HepG2 (cell line): ENCODE measurements around the gene AP3D1. TPM values are rescaled to one million over a fixed set of nuclear protein-coding genes. Genes with fewer than 3 reads are reported as not detected.
A peak's percentile ranks its signal among the peaks of the same experiment; 100 is the strongest.

Source experiments
- DMTF1 ChIP-seq: sonication (generic); formaldehyde crosslinking; IDR thresholded peaks from 2 replicates; pipeline ENCODE4 v1.4.0; 2020; ENCODE audit warnings: mild to moderate bottlenecking, missing genetic modification reagents
- NR2F1 ChIP-seq, 2 experiments: fragments of 450-650 bp in 1 of 2; formaldehyde crosslinking in 1 of 2; IDR thresholded peaks; 2 replicates each; pipeline versions ENCODE4 v1.5.0 to v1.6.1; 2016 to 2020; ENCODE audit warnings: mild to moderate bottlenecking in 1 of 2, missing compliant biosample characterization in 1 of 2, missing genetic modification reagents in 1 of 2, moderate library complexity in 1 of 2
- PRMT3 ChIP-seq: sonication (generic); formaldehyde crosslinking; IDR thresholded peaks from 2 replicates; pipeline ENCODE4 v1.8.1; 2022; ENCODE audit warnings: low read depth, mild to moderate bottlenecking, moderate library complexity, missing genetic modification reagents, borderline replicate concordance
- RBM22 ChIP-seq: fragments of 200-400 bp; formaldehyde crosslinking; optimal IDR thresholded peaks from 2 replicates; pipeline ENCODE3; 2017; ENCODE audit warnings: mild to moderate bottlenecking, low read length, moderate library complexity
- SETDB1 ChIP-seq: sonication (generic); formaldehyde crosslinking; IDR thresholded peaks from 2 replicates; pipeline ENCODE4 v1.5.1; 2020; ENCODE audit warnings: missing genetic modification reagents, mild to moderate bottlenecking, borderline replicate concordance
- TFDP2 ChIP-seq: sonication (generic); formaldehyde crosslinking; IDR thresholded peaks from 2 replicates; pipeline ENCODE4 v1.4.0; 2020; ENCODE audit warnings: missing genetic modification reagents
- YEATS2 ChIP-seq: sonication (generic); formaldehyde crosslinking; IDR thresholded peaks from 2 replicates; pipeline ENCODE4 v1.4.0; 2020; ENCODE audit warnings: missing genetic modification reagents, borderline replicate concordance
- YY1 ChIP-seq: IDR thresholded peaks from 2 replicates; pipeline ENCODE4 v1.6.1; 2011; ENCODE audit warnings: low read length, low read depth, moderate library complexity, mild to moderate bottlenecking; ENCODE audit not compliant: insufficient read depth, insufficient replicate concordance
- ZBTB1 ChIP-seq: sonication (generic); formaldehyde crosslinking; IDR thresholded peaks from 2 replicates; pipeline ENCODE4 v1.4.0; 2020; ENCODE audit warnings: missing genetic modification reagents, borderline replicate concordance
- ZBTB7A ChIP-seq: sonication (generic); formaldehyde crosslinking; IDR thresholded peaks from 2 replicates; pipeline ENCODE4 v1.8.0; 2022; ENCODE audit warnings: mild to moderate bottlenecking, missing genetic modification reagents
- ZFP41 ChIP-seq: sonication (generic); formaldehyde crosslinking; IDR thresholded peaks from 2 replicates; pipeline ENCODE4 v1.4.0; 2020; ENCODE audit warnings: mild to moderate bottlenecking, missing genetic modification reagents, borderline replicate concordance
- ZFP82 ChIP-seq: sonication (generic); formaldehyde crosslinking; IDR thresholded peaks from 2 replicates; pipeline ENCODE4 v1.5.1; 2020; ENCODE audit warnings: mild to moderate bottlenecking, missing genetic modification reagents, borderline replicate concordance
- ZNF34 ChIP-seq: sonication (generic); formaldehyde crosslinking; IDR thresholded peaks from 2 replicates; pipeline ENCODE4 v1.4.0; 2020; ENCODE audit warnings: mild to moderate bottlenecking, missing genetic modification reagents, borderline replicate concordance
- ZNF441 ChIP-seq: sonication (generic); formaldehyde crosslinking; IDR thresholded peaks from 2 replicates; pipeline ENCODE4 v1.7.0; 2021; ENCODE audit warnings: missing genetic modification reagents, borderline replicate concordance
- ZNF549 ChIP-seq: sonication (generic); formaldehyde crosslinking; IDR thresholded peaks from 2 replicates; pipeline ENCODE4 v1.5.0; 2020; ENCODE audit warnings: missing genetic modification reagents
- ZNF577 ChIP-seq: sonication (generic); formaldehyde crosslinking; IDR thresholded peaks from 2 replicates; pipeline ENCODE4 v1.4.0; 2020; ENCODE audit warnings: mild to moderate bottlenecking, low read depth, missing genetic modification reagents, borderline replicate concordance
- polyA plus RNA-seq, 8 experiments: library from polyadenylated mRNA; depleted of rRNA in 3 of 8; stranded (reverse) in 7 of 8; unstranded in 1 of 8; fragments of >200 nt; fragmentation: Illumina TruSeq in 4 of 8; extraction: Trizol in 4 of 8; gene quantifications; 2 replicates each; pipeline versions ENCODE4 v1.2.1 to v1.2.3, GENCODE V29; 2011 to 2016; ENCODE audit warnings: low read depth in 4 of 8, missing spikeins in 1 of 8, mixed read lengths in 1 of 8; ENCODE audit not compliant: insufficient read depth in 1 of 8
- total RNA-seq, 5 experiments: library from RNA; depleted of rRNA; stranded (reverse); fragments of >200 nt; fragmentation: Illumina TruSeq; extraction: Trizol; gene quantifications; 2 replicates each; pipeline ENCODE4 v1.2.3, GENCODE V29; 2016; ENCODE audit warnings: low read depth in 1 of 5

Gene AP3D1
- total and polyA plus RNA-seq, 2 of the 13 experiments (the other 11 are each of a cell fraction or from before 2014, with no cell fraction given): 68.0 to 82.6 TPM

GRCh38 chr19:2050991-2051772 is 100.2 kb downstream of the AP3D1 start, which contains the start of gene MKNK2 (continued):
- peak; percentile 59 for TF ChIP-seq YY1
- TF ChIP-seq ZNF577: no peak
- TF ChIP-seq ZFP41 (CRISPR knock-in tag): no peak
- no peak for TF ChIP-seq DMTF1
- TF ChIP-seq ZFP82 (CRISPR knock-in tag): peak; percentile 86
- no peak for TF ChIP-seq SETDB1 (CRISPR knock-in tag)
- TF ChIP-seq YEATS2 (CRISPR knock-in tag): peak; percentile 16; the same call in 1 of the 2 replicates
- TF ChIP-seq ZBTB1: no peak
- TF ChIP-seq ZNF549 (CRISPR knock-in tag): no peak
- TF ChIP-seq TFDP2 (CRISPR knock-in tag): no peak
- peak; percentile 93 for TF ChIP-seq ZBTB7A (CRISPR knock-in tag)
- no peak for TF ChIP-seq NR2F1 (CRISPR knock-in tag; IDR thresholded peaks at IDR 0.05)
- no peak; the same call in 1 of the 2 replicates for TF ChIP-seq PRMT3 (CRISPR knock-in tag)
- TF ChIP-seq RBM22: no peak
- 0 out of 2 replicates have a peak, but pooled peaks have one; percentile 28 for TF ChIP-seq ZNF34 (CRISPR knock-in tag)
- TF ChIP-seq ZNF441 (CRISPR knock-in tag): peak; percentile 68

Other genes with a start within 250 kb of the AP3D1 start
- gene ADAT3, start 246.2 kb downstream of the AP3D1 start, total RNA-seq (2016; rRNA removed; fragmentation: Illumina TruSeq; extraction: Trizol): 2.0 and 3.5 TPM in 2 replicates
- gene ADAT3, start 246.2 kb downstream of the AP3D1 start, polyA plus RNA-seq (2011; rRNA removed): 0.95 and 1.4 TPM in 2 replicates
- 10.8 and 13.7 TPM in 2 replicates for gene SCAMP4, start 246.2 kb downstream of the AP3D1 start, total RNA-seq (2016; rRNA removed; fragmentation: Illumina TruSeq; extraction: Trizol)
- gene SCAMP4, start 246.2 kb downstream of the AP3D1 start, polyA plus RNA-seq (2011; rRNA removed): 10.7 and 12.8 TPM in 2 replicates
- gene CSNK1G2, start 210.4 kb downstream of the AP3D1 start, total RNA-seq (2016; rRNA removed; fragmentation: Illumina TruSeq; extraction: Trizol): 29.7 and 53.8 TPM in 2 replicates
- 72.5 and 88.4 TPM in 2 replicates for gene CSNK1G2, start 210.4 kb downstream of the AP3D1 start, polyA plus RNA-seq (2011; rRNA removed)
- gene BTBD2, start 135.9 kb downstream of the AP3D1 start, total RNA-seq (2016; rRNA removed; fragmentation: Illumina TruSeq; extraction: Trizol): 28.1 and 30.9 TPM in 2 replicates
- gene BTBD2, start 135.9 kb downstream of the AP3D1 start, polyA plus RNA-seq (2011; rRNA removed): 45.3 and 45.6 TPM in 2 replicates
- 35.5 and 44.9 TPM in 2 replicates for gene MKNK2, start 100.3 kb downstream of the AP3D1 start, total RNA-seq (2016; rRNA removed; fragmentation: Illumina TruSeq; extraction: Trizol)
- gene MKNK2, start 100.3 kb downstream of the AP3D1 start, polyA plus RNA-seq (2011; rRNA removed): 112 and 129 TPM in 2 replicates
- 3.5 and 4.3 TPM in 2 replicates for gene MOB3A, start 55.2 kb downstream of the AP3D1 start, total RNA-seq (2016; rRNA removed; fragmentation: Illumina TruSeq; extraction: Trizol)
- gene MOB3A, start 55.2 kb downstream of the AP3D1 start, polyA plus RNA-seq (2011; rRNA removed): 17.8 and 20.3 TPM in 2 replicates
- gene IZUMO4, start 54.7 kb downstream of the AP3D1 start, total RNA-seq (2016; rRNA removed; fragmentation: Illumina TruSeq; extraction: Trizol): 0.24 and 0.77 TPM in 2 replicates
- gene IZUMO4, start 54.7 kb downstream of the AP3D1 start, polyA plus RNA-seq (2011; rRNA removed): 3.9 and 4.1 TPM in 2 replicates
- gene DOT1L, start 12.4 kb upstream of the AP3D1 start, total RNA-seq (2016; rRNA removed; fragmentation: Illumina TruSeq; extraction: Trizol): 7.5 and 9.7 TPM in 2 replicates
- 14.6 and 17.9 TPM in 2 replicates for gene DOT1L, start 12.4 kb upstream of the AP3D1 start, polyA plus RNA-seq (2011; rRNA removed)
- 108 and 130 TPM in 2 replicates for gene PLEKHJ1, start 84.8 kb upstream of the AP3D1 start, total RNA-seq (2016; rRNA removed; fragmentation: Illumina TruSeq; extraction: Trizol)
- 70.5 and 89.7 TPM in 2 replicates for gene PLEKHJ1, start 84.8 kb upstream of the AP3D1 start, polyA plus RNA-seq (2011; rRNA removed)
- gene SF3A2, start 85.3 kb upstream of the AP3D1 start, total RNA-seq (2016; rRNA removed; fragmentation: Illumina TruSeq; extraction: Trizol): 8.8 and 10.1 TPM in 2 replicates
- gene SF3A2, start 85.3 kb upstream of the AP3D1 start, polyA plus RNA-seq (2011; rRNA removed): 7.9 and 8.6 TPM in 2 replicates
- 0.18 TPM in 1 of 2 replicates, not detected in the other for gene AMH, start 97.8 kb upstream of the AP3D1 start, total RNA-seq (2016; rRNA removed; fragmentation: Illumina TruSeq; extraction: Trizol)
- 0.03 and 0.04 TPM in 2 replicates for gene AMH, start 97.8 kb upstream of the AP3D1 start, polyA plus RNA-seq (2011; rRNA removed)
- 0.38 and 0.73 TPM in 2 replicates for gene JSRP1, start 104.9 kb upstream of the AP3D1 start, total RNA-seq (2016; rRNA removed; fragmentation: Illumina TruSeq; extraction: Trizol)
- gene JSRP1, start 104.9 kb upstream of the AP3D1 start, polyA plus RNA-seq (2011; rRNA removed): 0.16 and 0.39 TPM in 2 replicates
- not detected in 2 replicates for gene PEAK3, start 130.6 kb upstream of the AP3D1 start, total RNA-seq (2016; rRNA removed; fragmentation: Illumina TruSeq; extraction: Trizol)
- gene PEAK3, start 130.6 kb upstream of the AP3D1 start, polyA plus RNA-seq (2011; rRNA removed): not detected in 2 replicates
- gene LINGO3, start 156.6 kb upstream of the AP3D1 start, total RNA-seq (2016; rRNA removed; fragmentation: Illumina TruSeq; extraction: Trizol): not detected in 2 replicates
- gene LINGO3, start 156.6 kb upstream of the AP3D1 start, polyA plus RNA-seq (2011; rRNA removed): not detected in 2 replicates
- 140 and 152 TPM in 2 replicates for gene LSM7, start 177.0 kb upstream of the AP3D1 start, total RNA-seq (2016; rRNA removed; fragmentation: Illumina TruSeq; extraction: Trizol)
- gene LSM7, start 177.0 kb upstream of the AP3D1 start, polyA plus RNA-seq (2011; rRNA removed): 197 and 205 TPM in 2 replicates
- gene SPPL2B, start 177.1 kb upstream of the AP3D1 start, total RNA-seq (2016; rRNA removed; fragmentation: Illumina TruSeq; extraction: Trizol): 3.4 and 15.2 TPM in 2 replicates
- gene SPPL2B, start 177.1 kb upstream of the AP3D1 start, polyA plus RNA-seq (2011; rRNA removed): 14.9 and 20.5 TPM in 2 replicates
- gene TMPRSS9, start 208.7 kb upstream of the AP3D1 start, total RNA-seq (2016; rRNA removed; fragmentation: Illumina TruSeq; extraction: Trizol): 1.4 and 2.5 TPM in 2 replicates
- gene TMPRSS9, start 208.7 kb upstream of the AP3D1 start, polyA plus RNA-seq (2011; rRNA removed): 5.2 and 11.1 TPM in 2 replicates